ENCODE measurements around the gene MT1A. TPM values are rescaled to one million over a fixed set of nuclear protein-coding genes. Genes with fewer than 3 reads are reported as not detected.

MT1A gene
- total and polyA plus RNA-seq, 2 donors (not counting 3 experiments of a cell fraction or from before 2014, with no cell fraction given), result 6.5 to 8.4 TPM

- no peaks in the 10 kb centered on the region for H3K9me3 ChIP-seq (replicated peaks; ENCODE audit: control insufficient read depth, insufficient read depth, low read length)
- no peaks in the 10 kb centered on the region for H4K20me1 ChIP-seq (replicated peaks; ENCODE audit: control insufficient read depth, extremely low read depth, insufficient read depth, low read length)
- BruUV-seq (replicated peaks), result TSS peak; percentile 10
- peak overlapping the region in 1 of 3 experiments; percentile 8 for H3K4me3 ChIP-seq (replicated peaks in 1 of 3; ENCODE audit: insufficient read depth in 1 of 3, low read depth in 1 of 3, low read length in 3 of 3)
- H3K27me3 ChIP-seq (ENCODE audit: control insufficient read depth in 2 of 2, insufficient read depth in 2 of 2, low read length in 2 of 2), result no peaks in the 10 kb centered on the region
- H3K36me3 ChIP-seq (ENCODE audit: control insufficient read depth in 2 of 2, extremely low read depth in 1 of 2, insufficient read depth in 2 of 2, low read length in 2 of 2), result no peaks in the 10 kb centered on the region
- dilution Hi-C loops (cut with MboI; ENCODE audit: extremely low pct_ligation_motif_present, low sequenced_read_pairs) (no loop called here), intact Hi-C loops (cut with micrococcal nuclease) (loop anchor here (1.0 to 2.0 kb wide), 8 partner anchors 19 to 580 kb away; partner anchors contain the start of genes MT1E, MT1X, NUDT21 and OGFOD1)
- peaks cover 13% of the 10 kb centered on the region for H3K79me2 ChIP-seq (ENCODE audit: control insufficient read depth, insufficient read depth, low read length)
- H2AFZ ChIP-seq (ENCODE audit: low read depth, low read length), result no peak overlapping the region
- H3K27ac ChIP-seq (ENCODE audit: insufficient read depth, low read depth, low read length), result peak overlapping the region; percentile 99
- no peak for FAIRE-seq
- peak; percentile 81 for DNase-seq (ENCODE audit: low read depth, low spot score)
- H3K4me1 ChIP-seq (ENCODE audit: control insufficient read depth, extremely low read depth, insufficient read depth, low read length), result peaks cover 46% of the 10 kb centered on the region
- H3K9me1 ChIP-seq (replicated peaks; ENCODE audit: control insufficient read depth, extremely low read depth, insufficient read depth, low read length), result no peaks in the 10 kb centered on the region
- POLR2A ChIA-PET, result interaction anchor here (0.7 to 3.4 kb wide), 5 partner anchors 11 to 95 kb away, joined by 3 to 20 read pairs (median 6); partner anchors contain the start of gene MT1E
- peak overlapping the region; percentile 77 for H3K9ac ChIP-seq (replicated peaks; ENCODE audit: extremely low read depth, insufficient read depth, low read length)
- no peak for TF ChIP-seq MAX (IDR thresholded peaks at IDR 0.05; ENCODE audit: insufficient read depth, insufficient read length)
- peak; percentile 26 for TF ChIP-seq JUN (IDR thresholded peaks at IDR 0.05; ENCODE audit: borderline replicate concordance, insufficient read depth, insufficient read length, low read depth)
- CTCF ChIA-PET, result interaction anchor here (1.0 to 7.8 kb wide), 8 partner anchors 19 to 122 kb away, joined by 3 to 118 read pairs (median 4); partner anchors contain the start of gene MT1E
- peak overlapping the region; percentile 77 for H3K4me2 ChIP-seq (ENCODE audit: insufficient read depth, low read length)
Measured at GRCh38 chr16:56606476-56607108, 31.9 kb upstream of the MT1A start.

- Histone ChIP-seq H3K9me1 (replicated peaks; ENCODE audit: control insufficient read depth, extremely low read depth, insufficient read depth, low read length) (no peaks in the 10 kb centered on the region), H3K27me3 (ENCODE audit: control insufficient read depth in 2 of 2, insufficient read depth in 2 of 2, low read length in 2 of 2) (no peaks in the 10 kb centered on the region), H3K4me1 (ENCODE audit: control insufficient read depth, extremely low read depth, insufficient read depth, low read length) (peaks cover 50% of the 10 kb centered on the region), H3K4me2 (ENCODE audit: insufficient read depth, low read length) (peak overlapping the region; percentile 87), H3K79me2 (ENCODE audit: control insufficient read depth, insufficient read depth, low read length) (peaks cover 15% of the 10 kb centered on the region), H3K36me3 (ENCODE audit: control insufficient read depth in 2 of 2, extremely low read depth in 1 of 2, insufficient read depth in 2 of 2, low read length in 2 of 2) (no peaks in the 10 kb centered on the region), H3K4me3 (replicated peaks in 1 of 3; ENCODE audit: insufficient read depth in 1 of 3, low read depth in 1 of 3, low read length in 3 of 3) (peak overlapping the region in 1 of 3 experiments; percentile 8), H3K9ac (replicated peaks; ENCODE audit: extremely low read depth, insufficient read depth, low read length) (peak overlapping the region; percentile 92), H3K27ac (ENCODE audit: insufficient read depth, low read depth, low read length) (peak overlapping the region; percentile 99), H2AFZ (ENCODE audit: low read depth, low read length) (no peak overlapping the region), H4K20me1 (replicated peaks; ENCODE audit: control insufficient read depth, extremely low read depth, insufficient read depth, low read length) (no peaks in the 10 kb centered on the region), H3K9me3 (replicated peaks; ENCODE audit: control insufficient read depth, insufficient read depth, low read length) (no peaks in the 10 kb centered on the region)
- TF ChIP-seq JUN (IDR thresholded peaks at IDR 0.05; ENCODE audit: borderline replicate concordance, insufficient read depth, insufficient read length, low read depth) (peak; percentile 59), POLR2AphosphoS5 (IDR thresholded peaks at IDR 0.05; ENCODE audit: insufficient read depth, low read depth, low read length) (peak; percentile 99), MAX (IDR thresholded peaks at IDR 0.05; ENCODE audit: insufficient read depth, insufficient read length) (peak; percentile 40), POLR2A (IDR thresholded peaks at IDR 0.05; ENCODE audit: low read depth, low read length) (peak; percentile 94), MYC (IDR thresholded peaks at IDR 0.05; ENCODE audit: low read depth, low read length) (peak; percentile 49), CTCF (IDR thresholded peaks at IDR 0.05; ENCODE audit: extremely low read depth in 1 of 2, insufficient read depth in 1 of 2, low read depth in 1 of 2, low read length in 2 of 2) (no peak), EZH2 (IDR thresholded peaks at IDR 0.05; ENCODE audit: borderline replicate concordance, low read depth, low read length, severe bottlenecking) (no peak), FOS (IDR thresholded peaks at IDR 0.05; ENCODE audit: borderline replicate concordance, insufficient read depth, low read length) (peak; percentile 89), GATA2 (IDR thresholded peaks at IDR 0.05; ENCODE audit: insufficient read depth, insufficient read length, low read depth, low read length) (peak; percentile 60)
- POLR2A ChIA-PET, result interaction anchor here (0.8 to 3.4 kb wide), 3 partner anchors 11 to 95 kb away, joined by 6 to 20 read pairs (median 9); partner anchors contain the start of gene MT1E
- BruUV-seq (replicated peaks), result no TSS peak
- DNase-seq (ENCODE audit: low read depth, low spot score), result peak; percentile 96
- peak; percentile 100 for FAIRE-seq
- dilution Hi-C loops (cut with MboI; ENCODE audit: extremely low pct_ligation_motif_present, low sequenced_read_pairs), result no loop called here
- intact Hi-C loops (cut with micrococcal nuclease), result loop anchor here (1.0 to 2.0 kb wide), 8 partner anchors 18 to 580 kb away; partner anchors contain the start of genes MT1E, MT1X, NUDT21 and OGFOD1
- CTCF ChIA-PET, result interaction anchor here (1.1 to 7.8 kb wide), 7 partner anchors 23 to 121 kb away, joined by 3 to 118 read pairs (median 4); no protein-coding TSS in a partner anchor
Measured at GRCh38 chr16:56607109-56607618, 31.3 kb upstream of the MT1A start.
